WTC11 (cell line): ENCODE results near the gene LPGAT1.

ENCODE experiments used
- JUN ChIP-seq: sonication (generic); formaldehyde crosslinking; IDR thresholded peaks from 2 replicates; pipeline ENCODE4 v1.8.0; 2023; ENCODE audit warnings: mild to moderate bottlenecking, missing genetic modification reagents
- NR1H2 ChIP-seq: sonication (generic); formaldehyde crosslinking; IDR thresholded peaks from 2 replicates; pipeline ENCODE4 v1.9.0; 2021; ENCODE audit warnings: mild to moderate bottlenecking, moderate library complexity, missing genetic modification reagents
- SP1 ChIP-seq: sonication (generic); formaldehyde crosslinking; conservative IDR thresholded peaks from 2 replicates; pipeline ENCODE4 v1.8.1; 2022; ENCODE audit warnings: missing genetic modification reagents
- TEAD1 ChIP-seq: sonication (generic); formaldehyde crosslinking; IDR thresholded peaks from 2 replicates; pipeline ENCODE4 v1.8.0; 2022; ENCODE audit warnings: mild to moderate bottlenecking, missing genetic modification reagents
- TEAD4 ChIP-seq: sonication (generic); formaldehyde crosslinking; IDR thresholded peaks from 2 replicates; pipeline ENCODE4 v1.8.0; 2022; ENCODE audit warnings: mild to moderate bottlenecking, missing genetic modification reagents
- ZNF232 ChIP-seq: sonication (generic); formaldehyde crosslinking; IDR thresholded peaks from 2 replicates; pipeline ENCODE4 v1.8.0; 2022; ENCODE audit warnings: mild to moderate bottlenecking, missing genetic modification reagents
- TF ChIP-seq, protein P1 (sequence below): fragments of 200-600 bp; IDR thresholded peaks from 2 replicates; pipeline ENCODE4 v1.8.0; 2022; ENCODE audit warnings: antibody characterized with exemption
- TF ChIP-seq, protein P2 (sequence below): sonication (generic); formaldehyde crosslinking; IDR thresholded peaks from 2 replicates; pipeline ENCODE4 v1.8.0; 2022; ENCODE audit warnings: mild to moderate bottlenecking, missing genetic modification reagents
- TF ChIP-seq, protein P3 (sequence below): sonication (generic); formaldehyde crosslinking; IDR thresholded peaks from 2 replicates; pipeline ENCODE4 v1.8.0; 2022; ENCODE audit warnings: missing genetic modification reagents
- TF ChIP-seq, protein P4 (sequence below): sonication (generic); formaldehyde crosslinking; IDR thresholded peaks from 2 replicates; pipeline ENCODE4 v1.8.0; 2023; ENCODE audit warnings: missing genetic modification reagents
- TF ChIP-seq, protein P5 (sequence below): sonication (generic); formaldehyde crosslinking; IDR thresholded peaks from 2 replicates; pipeline ENCODE4 v1.8.1; 2023; ENCODE audit warnings: mild to moderate bottlenecking, missing genetic modification reagents, moderate library complexity
- TF ChIP-seq, protein P6 (sequence below): sonication (generic); formaldehyde crosslinking; IDR thresholded peaks from 2 replicates; pipeline ENCODE4 v1.8.1; 2022; ENCODE audit warnings: low read depth, missing genetic modification reagents, borderline replicate concordance

DNA sequence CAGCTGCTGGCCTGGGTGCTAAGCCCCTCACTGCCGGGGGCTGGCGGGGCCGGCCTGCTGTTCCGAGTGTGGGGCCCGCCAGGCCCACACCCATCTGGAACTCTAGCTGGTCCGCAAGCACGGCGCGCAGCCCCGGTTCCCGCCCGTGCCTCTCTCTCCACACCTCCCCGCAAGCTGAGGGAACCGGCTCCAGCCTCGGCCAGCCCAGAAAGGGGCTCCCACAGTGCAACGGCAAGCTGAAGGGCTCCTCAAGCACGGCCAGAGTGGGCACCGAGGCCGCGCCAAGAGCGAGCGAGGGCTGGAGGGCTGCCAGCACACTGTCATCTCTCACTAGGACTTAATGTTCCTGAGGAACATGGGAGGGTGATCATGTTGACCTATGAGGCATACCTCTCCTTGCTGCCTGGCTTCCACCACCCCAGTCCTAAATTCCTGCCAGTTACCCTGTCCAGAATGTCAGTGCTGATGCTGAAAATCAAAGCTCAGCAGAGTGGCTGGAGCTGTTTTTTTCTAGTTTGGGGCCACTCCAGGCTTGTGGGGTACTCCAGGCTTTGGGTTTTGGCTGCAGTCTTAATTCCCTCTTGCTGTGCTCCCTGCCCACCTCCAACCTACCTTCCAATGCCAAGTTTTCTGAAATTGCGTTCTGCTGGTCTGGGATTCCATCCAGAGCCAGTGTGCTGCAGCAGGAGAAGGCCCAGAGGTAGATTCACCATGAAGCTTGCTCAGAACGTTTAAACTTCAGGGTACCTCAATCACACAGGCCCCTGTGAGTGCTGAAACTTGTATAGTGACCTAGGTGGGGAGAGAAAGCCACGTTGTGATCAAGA lies 44.2 kb upstream of the LPGAT1 start:
- TF ChIP-seq, protein P1, sequence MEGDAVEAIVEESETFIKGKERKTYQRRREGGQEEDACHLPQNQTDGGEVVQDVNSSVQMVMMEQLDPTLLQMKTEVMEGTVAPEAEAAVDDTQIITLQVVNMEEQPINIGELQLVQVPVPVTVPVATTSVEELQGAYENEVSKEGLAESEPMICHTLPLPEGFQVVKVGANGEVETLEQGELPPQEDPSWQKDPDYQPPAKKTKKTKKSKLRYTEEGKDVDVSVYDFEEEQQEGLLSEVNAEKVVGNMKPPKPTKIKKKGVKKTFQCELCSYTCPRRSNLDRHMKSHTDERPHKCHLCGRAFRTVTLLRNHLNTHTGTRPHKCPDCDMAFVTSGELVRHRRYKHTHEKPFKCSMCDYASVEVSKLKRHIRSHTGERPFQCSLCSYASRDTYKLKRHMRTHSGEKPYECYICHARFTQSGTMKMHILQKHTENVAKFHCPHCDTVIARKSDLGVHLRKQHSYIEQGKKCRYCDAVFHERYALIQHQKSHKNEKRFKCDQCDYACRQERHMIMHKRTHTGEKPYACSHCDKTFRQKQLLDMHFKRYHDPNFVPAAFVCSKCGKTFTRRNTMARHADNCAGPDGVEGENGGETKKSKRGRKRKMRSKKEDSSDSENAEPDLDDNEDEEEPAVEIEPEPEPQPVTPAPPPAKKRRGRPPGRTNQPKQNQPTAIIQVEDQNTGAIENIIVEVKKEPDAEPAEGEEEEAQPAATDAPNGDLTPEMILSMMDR = no peak
- no peak for TF ChIP-seq NR1H2 (CRISPR knock-in tag)
- TF ChIP-seq, protein P2, sequence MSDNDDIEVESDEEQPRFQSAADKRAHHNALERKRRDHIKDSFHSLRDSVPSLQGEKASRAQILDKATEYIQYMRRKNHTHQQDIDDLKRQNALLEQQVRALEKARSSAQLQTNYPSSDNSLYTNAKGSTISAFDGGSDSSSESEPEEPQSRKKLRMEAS = no peak
- TF ChIP-seq, protein P3, sequence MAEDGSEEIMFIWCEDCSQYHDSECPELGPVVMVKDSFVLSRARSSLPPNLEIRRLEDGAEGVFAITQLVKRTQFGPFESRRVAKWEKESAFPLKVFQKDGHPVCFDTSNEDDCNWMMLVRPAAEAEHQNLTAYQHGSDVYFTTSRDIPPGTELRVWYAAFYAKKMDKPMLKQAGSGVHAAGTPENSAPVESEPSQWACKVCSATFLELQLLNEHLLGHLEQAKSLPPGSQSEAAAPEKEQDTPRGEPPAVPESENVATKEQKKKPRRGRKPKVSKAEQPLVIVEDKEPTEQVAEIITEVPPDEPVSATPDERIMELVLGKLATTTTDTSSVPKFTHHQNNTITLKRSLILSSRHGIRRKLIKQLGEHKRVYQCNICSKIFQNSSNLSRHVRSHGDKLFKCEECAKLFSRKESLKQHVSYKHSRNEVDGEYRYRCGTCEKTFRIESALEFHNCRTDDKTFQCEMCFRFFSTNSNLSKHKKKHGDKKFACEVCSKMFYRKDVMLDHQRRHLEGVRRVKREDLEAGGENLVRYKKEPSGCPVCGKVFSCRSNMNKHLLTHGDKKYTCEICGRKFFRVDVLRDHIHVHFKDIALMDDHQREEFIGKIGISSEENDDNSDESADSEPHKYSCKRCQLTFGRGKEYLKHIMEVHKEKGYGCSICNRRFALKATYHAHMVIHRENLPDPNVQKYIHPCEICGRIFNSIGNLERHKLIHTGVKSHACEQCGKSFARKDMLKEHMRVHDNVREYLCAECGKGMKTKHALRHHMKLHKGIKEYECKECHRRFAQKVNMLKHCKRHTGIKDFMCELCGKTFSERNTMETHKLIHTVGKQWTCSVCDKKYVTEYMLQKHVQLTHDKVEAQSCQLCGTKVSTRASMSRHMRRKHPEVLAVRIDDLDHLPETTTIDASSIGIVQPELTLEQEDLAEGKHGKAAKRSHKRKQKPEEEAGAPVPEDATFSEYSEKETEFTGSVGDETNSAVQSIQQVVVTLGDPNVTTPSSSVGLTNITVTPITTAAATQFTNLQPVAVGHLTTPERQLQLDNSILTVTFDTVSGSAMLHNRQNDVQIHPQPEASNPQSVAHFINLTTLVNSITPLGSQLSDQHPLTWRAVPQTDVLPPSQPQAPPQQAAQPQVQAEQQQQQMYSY (CRISPR knock-in tag) = no peak
- no peak for TF ChIP-seq JUN (CRISPR knock-in tag)
- no peak for TF ChIP-seq ZNF232 (CRISPR knock-in tag)
- TF ChIP-seq, protein P4, sequence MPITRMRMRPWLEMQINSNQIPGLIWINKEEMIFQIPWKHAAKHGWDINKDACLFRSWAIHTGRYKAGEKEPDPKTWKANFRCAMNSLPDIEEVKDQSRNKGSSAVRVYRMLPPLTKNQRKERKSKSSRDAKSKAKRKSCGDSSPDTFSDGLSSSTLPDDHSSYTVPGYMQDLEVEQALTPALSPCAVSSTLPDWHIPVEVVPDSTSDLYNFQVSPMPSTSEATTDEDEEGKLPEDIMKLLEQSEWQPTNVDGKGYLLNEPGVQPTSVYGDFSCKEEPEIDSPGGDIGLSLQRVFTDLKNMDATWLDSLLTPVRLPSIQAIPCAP (CRISPR knock-in tag) = no peak
- TF ChIP-seq TEAD1 (CRISPR knock-in tag) = no peak
- TF ChIP-seq, protein P5, sequence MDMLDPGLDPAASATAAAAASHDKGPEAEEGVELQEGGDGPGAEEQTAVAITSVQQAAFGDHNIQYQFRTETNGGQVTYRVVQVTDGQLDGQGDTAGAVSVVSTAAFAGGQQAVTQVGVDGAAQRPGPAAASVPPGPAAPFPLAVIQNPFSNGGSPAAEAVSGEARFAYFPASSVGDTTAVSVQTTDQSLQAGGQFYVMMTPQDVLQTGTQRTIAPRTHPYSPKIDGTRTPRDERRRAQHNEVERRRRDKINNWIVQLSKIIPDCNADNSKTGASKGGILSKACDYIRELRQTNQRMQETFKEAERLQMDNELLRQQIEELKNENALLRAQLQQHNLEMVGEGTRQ (CRISPR knock-in tag) = no peak
- TF ChIP-seq TEAD4 (CRISPR knock-in tag) = no peak
- TF ChIP-seq, protein P6, sequence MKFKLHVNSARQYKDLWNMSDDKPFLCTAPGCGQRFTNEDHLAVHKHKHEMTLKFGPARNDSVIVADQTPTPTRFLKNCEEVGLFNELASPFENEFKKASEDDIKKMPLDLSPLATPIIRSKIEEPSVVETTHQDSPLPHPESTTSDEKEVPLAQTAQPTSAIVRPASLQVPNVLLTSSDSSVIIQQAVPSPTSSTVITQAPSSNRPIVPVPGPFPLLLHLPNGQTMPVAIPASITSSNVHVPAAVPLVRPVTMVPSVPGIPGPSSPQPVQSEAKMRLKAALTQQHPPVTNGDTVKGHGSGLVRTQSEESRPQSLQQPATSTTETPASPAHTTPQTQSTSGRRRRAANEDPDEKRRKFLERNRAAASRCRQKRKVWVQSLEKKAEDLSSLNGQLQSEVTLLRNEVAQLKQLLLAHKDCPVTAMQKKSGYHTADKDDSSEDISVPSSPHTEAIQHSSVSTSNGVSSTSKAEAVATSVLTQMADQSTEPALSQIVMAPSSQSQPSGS (CRISPR knock-in tag) = no peak
- no peak for TF ChIP-seq SP1 (CRISPR knock-in tag)
